Fibroblast of skin of back (primary cell): Measurements from ENCODE around the gene IPMK.
A peak's percentile ranks its signal among the peaks of the same experiment; 100 is the strongest.
"Not testable (repeated sequence)": the region's sequence is repeated elsewhere in the genome, so short reads cannot be mapped to it uniquely, and the experiment has no call there.

ENCODE experiments used
- DNase-seq: peaks from one replicate; pipeline ENCODE4 v3.0.0-alpha.2; 2013

The IPMK gene

GRCh38 chr10:58266826-58267712, 625 bp downstream of the IPMK start:
- peak; percentile 53 for DNase-seq

- peak; percentile 74 for DNase-seq
Measured at GRCh38 chr10:58266003-58266825, 1.5 kb downstream of the IPMK start.

- DNase-seq: no peak
Measured at GRCh38 chr10:58265249-58265648, 2.4 kb downstream of the IPMK start.

GRCh38 chr10:58264780-58265179, 2.9 kb downstream of the IPMK start:
- DNase-seq: no peak

GRCh38 chr10:58262766-58263165, 4.9 kb downstream of the IPMK start:
- DNase-seq: no peak

- DNase-seq: no peak
Measured at GRCh38 chr10:58260334-58260733, 7.4 kb downstream of the IPMK start.

GRCh38 chr10:58258977-58259692, 8.6 kb downstream of the IPMK start:
- DNase-seq: no peak

- DNase-seq: not testable (repeated sequence)
Measured at GRCh38 chr10:58256013-58256780, 11.5 kb downstream of the IPMK start.

GRCh38 chr10:58254644-58255043, 13.1 kb downstream of the IPMK start:
- DNase-seq: no peak

- no peak for DNase-seq
Measured at GRCh38 chr10:58253184-58253583, 14.5 kb downstream of the IPMK start.

GRCh38 chr10:58244666-58245065, 23.0 kb downstream of the IPMK start:
- DNase-seq: not testable (repeated sequence)

- not testable (repeated sequence) for DNase-seq
Measured at GRCh38 chr10:58244242-58244641, 23.5 kb downstream of the IPMK start.

- not testable (repeated sequence) for DNase-seq
Measured at GRCh38 chr10:58243801-58244200, 23.9 kb downstream of the IPMK start.

GRCh38 chr10:58243269-58243668, 24.4 kb downstream of the IPMK start:
- no peak for DNase-seq

GRCh38 chr10:58241346-58241745, 26.3 kb downstream of the IPMK start:
- DNase-seq: peak; percentile 75

- peak; percentile 84 for DNase-seq
Measured at GRCh38 chr10:58240531-58240930, 27.2 kb downstream of the IPMK start.

- peak; percentile 76 for DNase-seq
Measured at GRCh38 chr10:58239561-58240169, 28.0 kb downstream of the IPMK start.

GRCh38 chr10:58237014-58237834, 30.5 kb downstream of the IPMK start:
- peak; percentile 92 for DNase-seq

- not testable (repeated sequence) for DNase-seq
Measured at GRCh38 chr10:58229856-58230255, 37.8 kb downstream of the IPMK start.

GRCh38 chr10:58225654-58226053, 42.0 kb downstream of the IPMK start:
- DNase-seq: no peak
